GM18505 (cell line): ENCODE results near the gene PNISR.

ENCODE experiments used
- ATAC-seq: cut with Tn5 transposase; IDR thresholded peaks from one replicate; pipeline ENCODE4 v1.9.1; 2021; ENCODE audit not compliant: unreplicated experiment
- POLR2A ChIP-seq: IDR thresholded peaks from 4 replicates; pipeline ENCODE4 v1.6.1; 2011; ENCODE audit warnings: borderline replicate concordance; ENCODE audit not compliant: insufficient read depth, insufficient read length; ENCODE audit errors: extremely low read depth

Gene PNISR

DNA sequence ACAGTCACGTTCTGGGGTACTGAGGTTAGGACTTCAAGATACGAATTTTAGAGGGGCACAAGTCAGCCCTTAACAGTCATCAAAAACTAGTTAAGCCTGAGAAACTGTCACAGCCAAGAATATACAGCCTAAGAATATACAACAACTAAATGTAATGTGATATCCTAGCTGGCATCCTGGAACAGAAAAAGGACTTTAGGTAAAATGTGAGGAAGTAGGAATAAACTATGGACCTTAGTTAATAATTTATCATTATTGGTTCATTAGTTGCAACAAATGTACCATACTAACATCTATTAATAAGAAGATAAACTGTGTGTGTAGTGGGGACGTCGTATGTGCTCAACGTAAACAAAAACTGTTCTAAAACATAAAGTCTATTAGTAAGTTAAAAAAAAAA lies 1.1 kb downstream of the PNISR start:
- no peak for ATAC-seq

DNA sequence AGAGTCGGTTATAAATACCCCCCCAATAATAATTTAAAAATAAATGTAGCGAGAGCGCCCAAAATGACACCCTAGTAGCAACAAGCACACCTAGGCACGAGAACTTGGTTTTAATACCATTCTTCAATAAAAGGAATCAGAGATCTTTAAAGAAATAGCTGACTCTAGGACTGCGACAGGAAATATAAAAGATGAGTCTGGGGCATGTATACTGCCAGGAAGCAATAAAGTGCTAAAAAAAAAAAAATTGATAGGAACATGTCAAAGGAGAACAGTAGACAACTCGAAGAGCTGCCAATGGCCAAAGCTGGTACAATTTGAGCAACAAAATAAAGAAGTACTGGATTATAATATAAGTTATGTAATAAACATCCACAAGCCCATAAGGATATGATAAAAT lies 2.2 kb downstream of the PNISR start:
- no peak for TF ChIP-seq POLR2A
- no peak for ATAC-seq

More for the DNA sequence above, 1.1 kb downstream of the PNISR start:
- TF ChIP-seq POLR2A: no peak

GRCh38 chr6:99416892-99417767 lies 8.0 kb downstream of the PNISR start:
- no peak for TF ChIP-seq POLR2A
- ATAC-seq: peak; percentile 85

DNA sequence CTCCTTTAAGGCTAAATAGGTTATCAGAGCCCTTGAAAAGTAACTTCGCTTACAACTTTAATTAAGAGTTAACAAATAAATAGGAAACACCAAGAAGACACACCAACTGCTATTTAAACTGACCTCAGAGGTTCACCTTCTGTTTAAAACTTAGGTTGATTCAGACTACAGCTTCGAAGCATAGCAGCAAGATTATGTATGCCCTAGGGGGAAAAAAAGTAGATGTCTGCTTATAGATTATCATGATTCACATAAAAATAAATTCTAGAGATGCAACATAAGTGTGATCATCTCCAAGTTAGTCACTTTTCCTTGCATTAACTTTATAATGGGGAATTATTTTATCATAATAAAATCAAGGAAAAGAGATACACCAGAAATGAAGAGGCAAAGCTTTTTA lies 8.9 kb downstream of the PNISR start:
- no peak for ATAC-seq

DNA sequence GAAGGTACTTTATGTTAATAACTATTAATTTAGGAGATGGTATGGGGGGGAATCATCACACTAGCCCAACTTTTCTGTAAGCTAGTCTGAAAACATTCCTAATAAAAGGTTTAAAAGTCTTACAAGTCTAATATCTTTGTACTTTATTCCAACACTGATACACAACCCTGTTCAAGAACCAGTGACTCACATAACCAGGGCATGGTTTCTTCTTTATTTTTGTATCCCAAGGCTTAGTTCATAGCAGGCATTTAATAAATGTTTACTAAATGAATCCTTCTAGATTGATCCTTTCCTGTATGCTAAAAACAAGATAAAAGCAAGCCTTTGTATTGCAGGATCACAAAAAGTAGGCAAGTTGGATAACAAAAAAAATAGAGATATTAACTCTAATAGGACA lies 9.7 kb downstream of the PNISR start:
- no peak for TF ChIP-seq POLR2A
- ATAC-seq: no peak

More for the DNA sequence above, 8.9 kb downstream of the PNISR start:
- no peak for TF ChIP-seq POLR2A

- no peak for ATAC-seq
- TF ChIP-seq POLR2A: no peak
These were observed 13.0 kb downstream of the PNISR start for GRCh38 chr6:99412065-99412464.

- no peak for TF ChIP-seq POLR2A
- no peak for ATAC-seq
These were observed 15.4 kb downstream of the PNISR start for GRCh38 chr6:99409672-99410071.

DNA sequence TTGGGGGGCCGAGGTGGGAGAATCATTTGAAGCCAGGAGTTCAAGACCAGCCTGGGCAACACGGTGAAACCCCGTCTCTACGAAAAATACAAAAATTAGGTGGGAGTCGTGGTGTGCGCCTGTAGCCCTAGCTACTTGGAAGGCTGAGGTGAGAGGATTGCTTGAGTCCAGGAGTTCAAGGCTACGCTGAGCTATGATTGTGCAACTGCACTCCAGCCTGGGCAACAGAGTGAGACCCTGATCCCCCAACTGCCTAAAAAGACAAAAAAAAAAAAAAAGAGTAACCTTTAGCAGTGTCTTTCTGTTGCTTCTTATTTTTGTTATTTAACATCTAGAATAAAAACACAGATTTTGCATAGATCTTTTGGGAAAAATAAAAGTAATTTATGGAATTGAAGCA lies 18.0 kb downstream of the PNISR start:
- no peak for ATAC-seq
- no peak for TF ChIP-seq POLR2A

DNA sequence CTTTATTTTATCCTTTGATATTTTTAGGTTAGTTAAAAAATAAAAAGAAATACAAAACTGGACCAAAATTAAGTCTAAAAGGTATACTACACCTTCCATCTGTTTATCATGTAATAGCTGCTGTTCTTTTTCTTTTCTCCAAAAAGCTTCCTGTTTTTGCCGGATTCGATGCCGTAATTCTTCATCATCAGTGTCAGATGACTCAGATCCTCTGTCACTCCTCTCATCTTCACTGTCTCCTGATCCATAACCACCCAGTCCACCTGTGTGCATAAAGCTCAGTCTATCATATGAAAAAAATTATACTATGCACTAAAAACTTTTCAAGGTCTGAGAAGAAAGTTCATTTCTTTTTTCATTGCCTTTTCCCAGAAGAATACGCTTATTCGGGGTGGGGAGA lies 22.7 kb downstream of the PNISR start:
- ATAC-seq: no peak
- TF ChIP-seq POLR2A: no peak

- no peak for TF ChIP-seq POLR2A
- no peak for ATAC-seq
These were observed 27.8 kb downstream of the PNISR start for GRCh38 chr6:99397287-99397686.

- peak; percentile 70 for TF ChIP-seq POLR2A
- ATAC-seq: peak; percentile 80
These were observed 31.2 kb downstream of the PNISR start, which contains the start of gene COQ3 for GRCh38 chr6:99393698-99394531. Gene COQ3 (minus strand): TSS chr6:99394195. CDS start chr6:99394179, 16 bp downstream.

GRCh38 chr6:99393366-99393697 lies 31.8 kb downstream of the PNISR start:
- TF ChIP-seq POLR2A: no peak
- ATAC-seq: peak; percentile 22

- no peak for ATAC-seq
- TF ChIP-seq POLR2A: no peak
These were observed 34.2 kb downstream of the PNISR start for GRCh38 chr6:99390896-99391295.

- no peak for ATAC-seq
These were observed 40.6 kb downstream of the PNISR start for GRCh38 chr6:99384507-99384906.

DNA sequence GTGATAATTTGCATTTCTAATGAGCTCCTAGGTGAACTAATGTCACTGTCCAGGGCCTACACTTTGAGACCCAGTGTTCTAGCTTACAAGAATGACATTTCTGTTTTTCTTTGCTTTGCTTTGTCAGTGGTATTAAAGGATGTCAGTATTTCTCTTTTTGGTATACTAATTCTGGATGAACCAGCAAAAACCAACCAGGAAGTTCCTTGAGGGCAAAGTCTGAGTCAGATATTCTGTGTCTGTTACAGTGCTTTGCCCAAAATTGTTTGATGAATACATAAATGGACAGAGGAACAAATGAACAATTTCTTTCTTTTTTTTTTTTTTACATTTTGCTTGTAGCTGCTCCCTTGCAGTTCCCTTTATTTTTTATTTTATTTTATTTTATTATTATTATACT lies 46.5 kb downstream of the PNISR start:
- ATAC-seq: no peak
- no peak for TF ChIP-seq POLR2A

More at GRCh38 chr6:99384507-99384906, 40.6 kb downstream of the PNISR start:
- TF ChIP-seq POLR2A: no peak

- no peak for TF ChIP-seq POLR2A
- ATAC-seq: no peak
These were observed 55.6 kb downstream of the PNISR start for GRCh38 chr6:99369533-99369932.
